ENCODE results near the gene PAX7. TPM values are rescaled to one million over a fixed set of nuclear protein-coding genes. Genes with fewer than 3 reads are reported as not detected.
A peak's percentile ranks its signal among the peaks of the same experiment; 100 is the strongest.

The PAX7 gene
- polyA plus RNA-seq, 2 of the 4 experiments (the other 2 are of a cell fraction) = 0.23 to 0.48 TPM

DNA sequence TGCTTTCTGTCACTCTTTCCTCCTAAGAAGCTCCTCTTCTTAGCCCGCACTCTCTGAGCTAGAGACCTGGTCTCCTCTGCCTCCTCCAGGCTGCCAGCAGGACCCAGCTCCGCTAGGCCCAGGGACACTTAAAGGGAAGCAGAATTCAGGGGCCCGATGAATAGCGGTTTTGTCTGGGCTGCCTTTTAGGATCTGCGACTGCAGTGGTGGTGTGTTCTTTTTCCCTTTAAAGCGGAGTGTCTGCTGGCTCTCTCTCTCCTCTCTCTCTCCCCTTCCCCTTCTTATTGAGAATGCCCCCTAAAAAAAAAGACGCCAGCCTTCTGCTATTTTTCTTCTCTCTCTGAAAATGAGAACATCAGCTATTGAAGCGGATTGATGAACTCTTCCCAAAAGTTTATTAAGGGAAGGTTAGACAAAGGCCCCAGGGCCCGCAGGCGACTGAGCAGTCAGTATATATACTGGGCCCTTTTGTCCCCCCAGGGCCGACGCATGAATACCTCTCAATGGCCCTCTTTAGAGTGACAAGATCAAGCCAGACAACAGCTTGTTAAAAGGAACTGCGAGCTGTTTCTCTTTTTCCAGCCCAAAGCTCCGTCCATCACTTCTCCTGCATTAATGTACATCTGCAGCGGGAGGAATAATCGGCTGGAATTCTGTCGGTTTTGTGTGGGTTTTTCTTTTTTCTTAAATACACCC is 27.0 kb downstream of the PAX7 start:
- no peak overlapping the region for H3K27ac ChIP-seq
- peaks cover 5% of the 10 kb centered on the region; the same call in 2 of the 3 replicates for H3K4me1 ChIP-seq
- no peaks in the 10 kb centered on the region for H3K9me3 ChIP-seq
- H3K4me2 ChIP-seq = no peak overlapping the region
- ChIA-PET POLR2A (no interaction called here), CTCF (interaction anchor here (0.9 to 1.2 kb wide), 2 partner anchors 24 to 61 kb away, joined by 3 read pairs; no protein-coding TSS in a partner anchor)
- no peak overlapping the region for H3K4me3 ChIP-seq
- no peak for TF ChIP-seq CBX8 (IDR thresholded peaks at IDR 0.05)
- TF ChIP-seq KDM5A (IDR thresholded peaks at IDR 0.05) = no peak
- TF ChIP-seq HOXB5 (CRISPR knock-in tag; IDR thresholded peaks at IDR 0.05) = no peak
- TF ChIP-seq GATA3 (IDR thresholded peaks at IDR 0.05; ENCODE audit: borderline replicate concordance) = no peak
- no peak for TF ChIP-seq HEYL (CRISPR knock-in tag; IDR thresholded peaks at IDR 0.05)
- DNase-seq (ENCODE audit: low read depth in 1 of 2, low spot score in 1 of 2) = no peak
- no peak for FAIRE-seq
- ATAC-seq = no peak
- WGBS (ENCODE audit: missing lambda C conversion rate) = 86% methylated on average over 17 of the region's 17 CpGs

- no peak for DNase-seq (ENCODE audit: low read depth in 1 of 2, low spot score in 1 of 2)
- TF ChIP-seq HMGXB4 (CRISPR knock-in tag; IDR thresholded peaks at IDR 0.05; ENCODE audit: borderline replicate concordance) (no peak), MAZ (IDR thresholded peaks at IDR 0.05; ENCODE audit: borderline replicate concordance, low read depth, low read length) (no peak), RCOR1 (IDR thresholded peaks at IDR 0.05; ENCODE audit: low read depth, low read length) (no peak), E2F6 (IDR thresholded peaks at IDR 0.05; ENCODE audit: borderline replicate concordance, low read depth) (no peak), KDM5A (IDR thresholded peaks at IDR 0.05) (no peak), RARB (CRISPR knock-in tag; IDR thresholded peaks at IDR 0.05) (no peak), POLR2AphosphoS2 (conservative IDR thresholded peaks at IDR 0.05; ENCODE audit: low read length) (no peak), RFX5 (IDR thresholded peaks at IDR 0.05) (no peak), NR3C1 (IDR thresholded peaks at IDR 0.05) (no peak), CBX8 (IDR thresholded peaks at IDR 0.05) (no peak), MYC (IDR thresholded peaks at IDR 0.05; ENCODE audit: borderline replicate concordance, low read length) (no peak), EP300 (IDR thresholded peaks at IDR 0.05) (no peak)
- TF ChIP-seq, protein P1, sequence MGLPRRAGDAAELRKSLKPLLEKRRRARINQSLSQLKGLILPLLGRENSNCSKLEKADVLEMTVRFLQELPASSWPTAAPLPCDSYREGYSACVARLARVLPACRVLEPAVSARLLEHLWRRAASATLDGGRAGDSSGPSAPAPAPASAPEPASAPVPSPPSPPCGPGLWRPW (IDR thresholded peaks at IDR 0.05) = no peak
- WGBS (ENCODE audit: missing lambda C conversion rate) = 95% methylated on average over 1 of the region's 1 CpG
- Histone ChIP-seq H3K4me1 (peaks cover 5% of the 10 kb centered on the region; the same call in 2 of the 3 replicates), H3K27ac (no peak overlapping the region), H3K9me3 (no peaks in the 10 kb centered on the region), H3K4me3 (no peak overlapping the region), H3K4me2 (no peak overlapping the region)
- FAIRE-seq = no peak
- ATAC-seq = no peak
- CTCF ChIA-PET = interaction anchor here (1.2 kb wide), 1 partner anchor 23 kb away, joined by 3 read pairs; no protein-coding TSS in a partner anchor
- POLR2A ChIA-PET = no interaction called here
Measured at GRCh38 chr1:18658831-18659230, 28.2 kb downstream of the PAX7 start.

DNA sequence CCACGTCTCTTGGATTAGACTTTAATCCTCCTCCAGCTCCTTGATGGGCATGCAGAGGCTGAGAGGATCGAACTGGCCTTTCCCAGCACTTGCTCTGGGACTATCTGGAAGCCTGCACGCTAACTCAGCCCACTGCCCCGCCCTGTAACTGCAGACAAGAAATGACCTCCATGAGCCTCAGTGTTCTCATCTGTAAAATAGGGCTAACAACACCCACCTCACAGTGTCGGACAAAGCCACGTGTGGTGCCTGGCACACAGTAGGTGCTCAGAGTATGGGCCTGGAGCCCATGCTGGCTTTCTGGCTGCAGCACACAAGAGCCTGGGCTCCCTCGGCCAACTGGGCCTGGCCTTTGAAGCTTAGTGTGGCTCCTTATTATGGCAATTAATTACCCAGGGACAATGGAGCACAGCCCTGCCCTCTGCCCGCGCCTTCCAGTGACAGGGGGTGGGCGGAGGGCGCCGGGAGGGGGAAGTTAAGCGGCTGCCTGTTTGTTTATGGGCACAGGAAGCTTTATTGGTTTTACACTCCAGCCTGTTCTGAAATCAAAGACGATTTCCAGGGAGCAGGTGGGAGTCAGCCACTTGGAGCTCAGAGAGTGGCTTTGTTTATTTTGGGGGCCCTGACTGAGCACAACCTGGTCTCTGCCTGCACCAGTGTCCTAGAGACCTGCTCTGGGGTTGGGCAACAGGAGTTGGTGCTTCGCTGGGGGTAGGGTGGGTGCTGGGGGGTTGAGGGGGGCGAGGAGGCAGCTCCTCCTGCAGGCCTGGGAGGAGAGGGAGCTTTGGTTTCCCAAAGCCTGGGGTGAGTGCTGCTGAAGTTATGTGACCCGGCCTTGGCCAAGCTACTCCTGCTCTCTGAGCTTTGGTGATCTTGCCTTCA is 31.0 kb downstream of the PAX7 start:
- Histone ChIP-seq H3K4me3 (no peak overlapping the region), H3K4me1 (peaks cover 12% of the 10 kb centered on the region), H3K9me3 (no peaks in the 10 kb centered on the region), H3K4me2 (no peak overlapping the region), H3K27ac (peak overlapping the region in 1 of 2 experiments; percentile 21; a peak in 2 of 6 replicates)
- ChIA-PET POLR2A (no interaction called here), CTCF (interaction anchor here (1.2 to 1.7 kb wide), 2 partner anchors 64 to 159 kb away, joined by 3 to 10 read pairs; no protein-coding TSS in a partner anchor)
- WGBS (ENCODE audit: missing lambda C conversion rate) = 78% methylated on average over 7 of the region's 17 CpGs
- TF ChIP-seq FOSB (CRISPR knock-in tag; IDR thresholded peaks at IDR 0.05) (no peak), CHD4 (IDR thresholded peaks at IDR 0.05; ENCODE audit: borderline replicate concordance) (no peak), HOXA7 (CRISPR knock-in tag; IDR thresholded peaks at IDR 0.05) (no peak), NPAS2 (CRISPR knock-in tag; IDR thresholded peaks at IDR 0.05; ENCODE audit: borderline replicate concordance) (no peak)
- 0 out of 6 replicates have a peak, but pooled peaks of 1 of the 2 experiments have one; percentile 15 for ATAC-seq
- FAIRE-seq = no peak
- no peak for DNase-seq (ENCODE audit: low read depth in 1 of 2, low spot score in 1 of 2)
